ENCODE measurements around the gene HEATR5B. TPM values are rescaled to one million over a fixed set of nuclear protein-coding genes. Genes with fewer than 3 reads are reported as not detected.

Gene HEATR5B
- polyA plus RNA-seq, 3 donors, result 3.5 to 21.6 (median 3.8) TPM

- peaks cover 2% of the 10 kb centered on the region for H3K4me1 Mint-ChIP-seq
- no peaks in the 10 kb centered on the region for H4K20me1 ChIP-seq (ENCODE audit: insufficient read depth, low read length)
- no peak for TF ChIP-seq CTCF (IDR thresholded peaks at IDR 0.05)
- H3K27ac ChIP-seq (ENCODE audit: low read depth in 1 of 2, low read length in 2 of 2), result no peak overlapping the region
- no peak for DNase-seq
- H3K4me1 ChIP-seq (ENCODE audit: control insufficient read depth in 1 of 2, insufficient read depth in 2 of 2, low read length in 2 of 2), result no peaks in the 10 kb centered on the region
- no peaks in the 10 kb centered on the region for H3K27me3 ChIP-seq (ENCODE audit: control insufficient read depth in 2 of 2, insufficient read depth in 2 of 2, low read length in 2 of 2)
- H3K4me2 ChIP-seq (replicated peaks; ENCODE audit: extremely low read depth, low read length, poor library complexity, severe bottlenecking), result no peak overlapping the region
- H3K36me3 Mint-ChIP-seq, result peaks cover 69 to 87% of the 10 kb centered on the region in 2 donors
- H3K9me3 Mint-ChIP-seq, result no peaks in the 10 kb centered on the region
- no peaks in the 10 kb centered on the region for H3K27me3 Mint-ChIP-seq (ENCODE audit: low read depth in 3 of 3)
- H3K4me3 ChIP-seq (replicated peaks in 1 of 3; ENCODE audit: low read depth in 2 of 3, low read length in 3 of 3), result no peak overlapping the region
- H3K27ac Mint-ChIP-seq, result peak overlapping the region in 1 of 7 donors; percentile 60
- WGBS (ENCODE audit: insufficient coverage), result 100% methylated on average over 1 of the region's 5 CpGs
- H3K79me2 ChIP-seq (ENCODE audit: insufficient read depth, low read length), result no peaks in the 10 kb centered on the region
- H2AFZ ChIP-seq (ENCODE audit: insufficient read depth, low read depth, low read length, poor library complexity, severe bottlenecking), result no peak overlapping the region
- no peaks in the 10 kb centered on the region for H3K9me3 ChIP-seq (replicated peaks in 1 of 2; ENCODE audit: control insufficient read depth in 1 of 2, insufficient read depth in 1 of 2, low read length in 2 of 2)
- intact Hi-C loops (cut with micrococcal nuclease), result no loop called here
- peaks cover 96 to 97% of the 10 kb centered on the region in 2 donors for H3K36me3 ChIP-seq (replicated peaks in 1 of 2; ENCODE audit: control insufficient read depth in 1 of 2, insufficient read depth in 2 of 2, low read length in 2 of 2)
- H3K4me3 Mint-ChIP-seq, result no peak overlapping the region
- H3K9ac ChIP-seq (ENCODE audit: insufficient read depth, low read length, poor library complexity, severe bottlenecking), result no peak overlapping the region
These were observed 22.4 kb downstream of the HEATR5B start for GRCh38 chr2:37061776-37062175.

GRCh38 chr2:37061013-37061711 lies 23.0 kb downstream of the HEATR5B start:
- no peaks in the 10 kb centered on the region for H3K4me1 ChIP-seq (ENCODE audit: control insufficient read depth in 1 of 2, insufficient read depth in 2 of 2, low read length in 2 of 2)
- intact Hi-C loops (cut with micrococcal nuclease), result no loop called here
- no peaks in the 10 kb centered on the region for H3K9me3 ChIP-seq (replicated peaks in 1 of 2; ENCODE audit: control insufficient read depth in 1 of 2, insufficient read depth in 1 of 2, low read length in 2 of 2)
- no peak for TF ChIP-seq CTCF (IDR thresholded peaks at IDR 0.05)
- no peaks in the 10 kb centered on the region for H4K20me1 ChIP-seq (ENCODE audit: insufficient read depth, low read length)
- DNase-seq, result no peak
- H3K36me3 ChIP-seq (replicated peaks in 1 of 2; ENCODE audit: control insufficient read depth in 1 of 2, insufficient read depth in 2 of 2, low read length in 2 of 2), result peaks cover 97 to 99% of the 10 kb centered on the region in 2 donors
- H3K27ac ChIP-seq (ENCODE audit: low read depth in 1 of 2, low read length in 2 of 2), result no peak overlapping the region
- H3K4me1 Mint-ChIP-seq, result peaks cover 2% of the 10 kb centered on the region
- H3K27me3 Mint-ChIP-seq (ENCODE audit: low read depth in 3 of 3), result no peaks in the 10 kb centered on the region
- no peak overlapping the region for H3K4me3 ChIP-seq (replicated peaks in 1 of 3; ENCODE audit: low read depth in 2 of 3, low read length in 3 of 3)
- H3K79me2 ChIP-seq (ENCODE audit: insufficient read depth, low read length), result no peaks in the 10 kb centered on the region
- H3K4me2 ChIP-seq (replicated peaks; ENCODE audit: extremely low read depth, low read length, poor library complexity, severe bottlenecking), result no peak overlapping the region
- H3K4me3 Mint-ChIP-seq, result no peak overlapping the region
- no peaks in the 10 kb centered on the region for H3K9me3 Mint-ChIP-seq
- no peak overlapping the region for H2AFZ ChIP-seq (ENCODE audit: insufficient read depth, low read depth, low read length, poor library complexity, severe bottlenecking)
- H3K9ac ChIP-seq (ENCODE audit: insufficient read depth, low read length, poor library complexity, severe bottlenecking), result no peak overlapping the region
- no peak overlapping the region for H3K27ac Mint-ChIP-seq
- peaks cover 71 to 88% of the 10 kb centered on the region in 2 donors for H3K36me3 Mint-ChIP-seq
- no peaks in the 10 kb centered on the region for H3K27me3 ChIP-seq (ENCODE audit: control insufficient read depth in 2 of 2, insufficient read depth in 2 of 2, low read length in 2 of 2)
